ENCODE data around the gene JARID2.

The JARID2 gene

GRCh38 chr6:15500078-15500740 lies 254.3 kb downstream of the JARID2 start:
- DNase-seq = no peak

- DNase-seq = no peak
Measured at GRCh38 chr6:15500901-15501825, 255.3 kb downstream of the JARID2 start.

- no peak for DNase-seq
Measured at GRCh38 chr6:15501826-15502445, 256.1 kb downstream of the JARID2 start.

- DNase-seq = no peak
Measured at GRCh38 chr6:15502446-15503345, 256.8 kb downstream of the JARID2 start.

DNA sequence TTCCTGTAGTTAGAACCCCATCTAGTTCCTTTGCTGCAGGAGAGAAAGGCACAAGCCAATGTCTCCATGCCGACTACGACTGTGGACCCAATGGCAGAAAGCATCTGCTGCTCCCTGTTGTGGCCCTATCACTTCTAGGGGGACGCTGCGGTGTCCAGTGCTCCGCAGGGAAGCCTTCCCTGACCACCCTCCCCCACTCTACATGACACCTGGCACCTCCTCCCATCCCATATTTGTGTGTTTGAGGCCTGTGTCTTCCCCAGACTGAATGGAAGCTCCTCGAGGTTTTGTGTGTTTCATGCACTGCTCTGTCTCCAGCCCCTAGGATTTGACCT lies 257.4 kb downstream of the JARID2 start:
- DNase-seq = no peak

DNA sequence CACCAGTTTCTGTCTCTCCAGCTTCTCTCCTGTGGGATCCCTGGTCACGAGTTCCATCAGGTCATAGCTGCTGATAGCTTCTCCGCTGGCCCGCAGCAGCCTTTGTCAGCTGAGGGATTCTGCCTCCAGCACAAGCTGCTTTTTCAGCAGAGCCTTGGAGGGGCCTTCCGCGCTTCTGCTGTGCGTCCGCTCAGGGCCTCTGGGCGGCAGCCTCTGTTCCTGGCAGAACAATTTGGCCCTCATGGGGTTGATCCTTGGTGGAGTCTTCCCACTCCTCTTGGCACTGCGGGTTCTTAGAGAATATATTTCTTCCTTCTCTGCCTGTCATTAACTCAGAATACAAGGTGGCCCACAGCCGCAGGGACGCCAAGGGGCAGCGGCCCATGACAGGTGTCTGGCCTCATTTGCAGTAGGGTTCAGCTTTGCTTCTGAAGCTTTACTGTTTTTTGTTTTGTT lies 258.2 kb downstream of the JARID2 start:
- no peak for DNase-seq

DNA sequence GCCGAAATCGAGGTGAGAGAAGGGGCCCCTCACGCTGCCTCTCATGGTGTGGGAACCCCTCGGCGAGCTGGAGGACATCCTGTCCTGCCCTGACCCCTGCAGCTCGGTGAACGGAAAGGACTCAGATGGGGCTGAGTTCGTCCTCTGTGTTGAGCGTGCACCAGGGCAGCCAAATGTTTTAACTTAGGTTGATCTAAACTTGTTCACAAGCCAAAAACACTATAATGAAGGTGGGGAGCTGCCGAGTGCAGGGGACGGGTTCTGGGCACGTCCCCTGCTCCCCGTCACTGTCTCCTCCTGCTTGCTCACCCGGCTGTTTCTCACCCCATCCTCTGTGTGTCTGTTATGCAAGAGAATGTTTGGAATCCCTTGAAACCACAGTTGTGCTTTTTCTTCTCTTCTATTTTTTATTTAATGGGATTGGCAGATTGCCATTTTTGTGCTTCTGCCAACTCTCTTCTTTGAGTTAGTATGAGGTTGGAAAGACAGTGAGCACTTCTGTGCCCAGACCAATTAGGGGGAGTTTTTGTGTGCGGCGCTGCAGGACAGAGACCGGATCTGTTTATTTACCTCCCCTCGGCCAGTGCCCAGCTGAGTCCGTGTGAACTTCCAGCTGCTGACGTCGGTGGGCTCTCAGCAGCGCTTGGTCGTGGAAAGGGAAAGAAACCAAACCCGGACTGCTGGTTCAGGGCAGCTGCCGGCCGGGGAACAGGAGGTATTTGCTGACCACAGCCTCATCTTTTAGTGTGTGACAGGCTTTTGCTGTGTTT lies 258.9 kb downstream of the JARID2 start:
- no peak for DNase-seq

GRCh38 chr6:15505463-15505918 lies 259.6 kb downstream of the JARID2 start:
- no peak for DNase-seq

GRCh38 chr6:15506066-15506465 lies 260.2 kb downstream of the JARID2 start:
- no peak for DNase-seq

DNA sequence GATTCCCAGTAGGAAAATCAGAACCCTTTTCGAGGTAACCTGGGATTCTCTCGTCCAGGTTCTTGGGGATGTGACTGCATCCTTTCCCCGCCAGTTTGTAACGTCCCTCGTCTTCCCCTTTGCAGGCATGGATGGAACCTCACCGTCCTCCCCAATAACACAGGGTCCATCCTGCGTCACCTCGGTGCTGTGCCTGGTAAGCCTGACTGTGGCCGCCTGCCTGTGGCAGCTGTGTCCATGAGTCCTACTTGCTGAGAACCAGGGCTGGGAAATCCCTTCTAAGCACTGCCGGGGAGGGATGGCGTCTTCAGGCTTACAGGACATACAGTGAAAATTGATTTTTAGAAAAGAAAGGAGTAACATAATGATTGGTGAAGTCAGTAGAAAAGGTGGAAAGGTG lies 261.4 kb downstream of the JARID2 start:
- no peak for DNase-seq

DNA sequence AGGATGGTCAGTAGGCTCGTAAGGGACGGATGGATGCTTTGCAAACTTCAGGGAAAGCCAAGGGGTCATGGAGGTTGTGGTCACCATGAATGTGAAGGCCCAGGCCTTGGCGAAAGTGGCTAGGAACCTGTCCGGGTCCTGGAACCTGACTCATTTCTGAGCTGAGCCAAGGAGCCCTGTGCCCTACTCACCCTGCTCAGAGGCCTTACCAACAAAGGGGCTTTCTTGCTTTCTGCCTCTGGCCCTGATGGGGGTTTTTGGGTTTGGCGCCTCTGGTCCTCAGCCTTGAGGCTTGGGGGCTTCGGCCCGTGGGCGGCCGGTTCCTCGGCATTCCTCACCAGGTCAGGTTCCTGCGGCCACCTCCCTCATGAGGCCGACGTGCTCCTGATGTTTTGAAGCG lies 261.9 kb downstream of the JARID2 start:
- no peak for DNase-seq

GRCh38 chr6:15508441-15508871 lies 262.6 kb downstream of the JARID2 start:
- DNase-seq = no peak

- DNase-seq = no peak
Measured at GRCh38 chr6:15508931-15509330, 263.1 kb downstream of the JARID2 start.

DNA sequence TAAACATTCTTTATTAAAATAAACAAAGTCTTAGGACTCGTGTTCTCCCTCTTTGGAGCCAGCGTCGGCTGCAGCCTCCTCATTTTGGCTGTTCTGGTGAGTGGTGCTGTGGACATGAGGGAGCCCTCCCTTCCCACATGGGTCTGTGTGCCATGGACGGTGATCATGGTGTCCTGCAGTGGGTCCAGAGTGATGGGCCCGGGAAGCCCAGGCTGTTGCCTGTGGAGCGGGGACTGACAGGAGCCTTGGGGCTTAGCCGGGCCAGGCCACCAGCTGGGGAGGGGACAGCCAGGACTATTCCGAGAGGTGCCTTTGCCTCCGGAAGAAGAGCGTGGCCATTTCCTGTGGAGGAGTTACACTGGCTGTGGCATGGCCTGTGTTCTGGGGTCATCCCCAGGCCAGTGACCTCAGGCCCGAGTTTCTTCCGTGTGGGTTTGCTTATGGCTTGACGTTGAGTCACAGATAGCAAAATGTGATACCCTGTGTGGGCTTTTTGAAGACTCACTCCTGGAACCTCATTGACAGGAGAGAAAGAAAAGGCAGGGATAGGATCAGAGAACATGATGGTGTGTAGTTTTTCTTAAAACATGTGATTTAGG lies 263.6 kb downstream of the JARID2 start:
- no peak for DNase-seq

DNA sequence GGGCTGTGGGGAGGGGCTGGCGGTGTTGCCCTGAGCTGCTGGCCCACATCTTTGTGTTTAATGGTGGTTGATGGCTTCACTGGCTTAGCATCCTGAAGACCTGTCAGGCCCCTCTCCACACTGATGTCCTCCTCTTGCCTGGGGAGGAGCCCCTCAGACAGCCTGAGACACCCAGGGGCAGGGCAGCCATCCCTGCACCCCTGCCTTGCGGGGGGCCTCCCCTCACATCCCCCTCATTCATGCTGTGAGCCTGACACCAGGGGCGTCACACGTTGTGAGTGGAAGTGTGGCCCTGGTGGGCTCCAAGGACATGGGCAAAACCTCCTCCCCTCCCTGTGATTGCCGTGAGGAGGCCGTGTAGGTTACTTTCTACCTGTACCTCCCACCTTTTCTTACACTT lies 264.3 kb downstream of the JARID2 start:
- no peak for DNase-seq

DNA sequence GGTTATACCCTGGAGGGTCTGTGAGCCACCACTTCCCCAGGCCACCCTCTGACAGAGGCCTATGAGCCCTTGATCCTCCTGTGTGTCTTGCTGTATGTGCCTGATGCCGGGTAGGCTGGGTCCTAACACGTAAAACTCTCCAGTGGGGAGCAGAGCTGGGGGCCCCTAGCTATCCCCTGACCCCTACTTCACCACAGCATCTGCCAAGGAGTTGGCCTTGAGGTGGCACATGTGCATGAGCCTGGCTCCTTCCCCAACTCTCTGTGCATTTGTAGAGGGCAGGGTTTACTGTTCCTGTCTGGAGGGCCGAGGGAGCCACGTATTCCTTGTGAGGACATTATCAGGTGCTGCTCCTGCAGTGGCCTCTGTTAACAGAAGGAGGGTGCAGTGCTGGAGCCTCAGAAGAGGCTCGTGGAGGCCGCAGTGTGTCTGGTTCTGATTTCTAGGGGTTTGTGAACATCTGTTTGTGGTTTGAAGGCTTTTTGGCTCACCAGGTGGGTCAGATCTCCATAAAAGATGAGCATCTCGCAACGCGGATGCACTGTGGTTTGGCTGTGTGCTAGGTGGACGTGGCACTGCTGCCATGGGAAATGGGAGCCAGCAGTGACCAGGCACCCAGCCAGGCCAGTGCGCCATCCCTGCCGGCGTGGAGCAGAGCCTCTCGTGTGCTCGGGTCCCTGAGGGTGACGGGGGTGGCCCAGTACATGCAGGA lies 264.8 kb downstream of the JARID2 start:
- no peak for DNase-seq

DNA sequence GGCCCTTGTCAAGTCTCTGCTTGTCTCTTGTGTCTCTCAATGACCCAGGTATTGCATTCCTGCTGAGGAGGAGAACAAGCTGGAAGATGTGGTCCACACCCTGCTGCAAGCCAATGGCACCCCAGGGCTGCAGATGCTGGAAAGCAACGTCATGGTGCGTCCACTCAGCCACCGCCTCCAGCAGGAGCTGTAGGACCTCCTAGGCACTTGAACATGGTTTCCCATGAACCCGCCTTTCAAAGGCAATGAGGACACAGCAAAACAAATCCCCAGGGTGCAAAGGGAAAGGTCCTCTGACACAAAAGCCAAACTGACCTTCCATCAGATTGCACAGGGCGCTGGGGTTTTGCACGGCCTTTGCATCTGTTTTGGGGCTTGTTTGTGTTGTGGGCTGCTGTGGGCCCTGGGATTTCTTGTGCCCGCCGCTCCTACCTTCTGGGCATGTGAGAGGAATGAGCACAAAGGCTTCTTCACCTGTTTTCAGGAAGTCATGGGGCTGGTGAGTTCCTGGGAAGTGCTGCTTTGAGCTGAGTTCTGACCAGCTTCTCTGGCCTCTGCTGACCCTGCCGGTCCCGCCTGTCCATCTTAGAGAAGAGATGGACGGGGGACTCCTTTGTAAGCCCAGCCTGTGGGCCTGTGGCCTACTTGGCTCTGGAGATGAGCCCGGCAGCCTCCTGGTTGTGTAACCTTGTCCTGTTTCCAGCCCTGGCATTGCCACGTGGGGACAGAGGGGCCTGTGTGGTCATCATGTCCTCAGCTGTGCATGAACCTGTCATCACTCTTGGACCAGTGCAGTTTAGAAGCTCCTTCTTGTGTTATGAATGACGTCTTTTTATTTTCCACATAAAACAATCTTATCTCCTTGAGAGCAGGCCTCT lies 265.6 kb downstream of the JARID2 start:
- DNase-seq = no peak

GRCh38 chr6:15512126-15512525 lies 266.3 kb downstream of the JARID2 start:
- no peak for DNase-seq

- DNase-seq = no peak
Measured at GRCh38 chr6:15512721-15513120, 266.9 kb downstream of the JARID2 start.

Measured in NCI-H1436 (cell line).